Naive thymus-derived CD8-positive, alpha-beta T cell (primary cell): ENCODE results near the gene DOK1. TPM values are rescaled to one million over a fixed set of nuclear protein-coding genes. Genes with fewer than 3 reads are reported as not detected.

ENCODE experiments used
- ATAC-seq, 2 donors: fragments of 150-1000 bp; cut with Tn5 transposase in 1 of 2; sonication (Bioruptor Pico), chemical (Tn5 transposase) in 1 of 2; 1 replicate in 1 of 2; 2 replicates in 1 of 2; pipeline ENCODE4 v1.10.0; 2021; ENCODE audit warnings: mild to moderate bottlenecking in 2 of 2, moderate library complexity in 2 of 2
- POLR2A ChIA-PET: fragments of 350-600 bp; sonication (Branson Sonifier 250); formaldehyde crosslinking; loops from one replicate; lab custom pipeline; 2021; ENCODE audit warnings: antibody characterized with exemption; lab: Charles Lee
- DNase-seq, 10 donors: peaks; one replicate each; pipeline versions ENCODE4 v3.0.0 to v3.0.0-alpha.2; 2020 to 2022
- H3K27ac Mint-ChIP-seq, 10 donors: one replicate each; pipeline ENCODE4 v1.8.0; 2020 to 2022; ENCODE audit warnings: mild to moderate bottlenecking in 10 of 10, mixed read lengths in 10 of 10, moderate library complexity in 4 of 10, inconsistent platforms in 1 of 10
- H3K27me3 Mint-ChIP-seq, 5 donors: one replicate each; pipeline ENCODE4 v1.8.0; 2021 to 2022; ENCODE audit warnings: mixed read lengths in 5 of 5
- H3K36me3 Mint-ChIP-seq, 3 donors: one replicate each; pipeline ENCODE4 v1.8.0; 2020 to 2022; ENCODE audit warnings: mixed read lengths in 3 of 3, mild to moderate bottlenecking in 2 of 3, inconsistent platforms in 1 of 3
- H3K4me1 Mint-ChIP-seq, 4 donors: one replicate each; pipeline ENCODE4 v1.8.0; 2021 to 2022; ENCODE audit warnings: mixed read lengths in 4 of 4
- H3K4me3 Mint-ChIP-seq, 10 donors: one replicate each; pipeline ENCODE4 v1.8.0; 2020 to 2022; ENCODE audit warnings: mild to moderate bottlenecking in 10 of 10, mixed read lengths in 10 of 10, moderate library complexity in 6 of 10, inconsistent platforms in 1 of 10
- H3K9me3 Mint-ChIP-seq, 9 donors: one replicate each; pipeline ENCODE4 v1.8.0; 2020 to 2022; ENCODE audit warnings: mixed read lengths in 9 of 9, mild to moderate bottlenecking in 3 of 9, inconsistent platforms in 1 of 9, moderate library complexity in 1 of 9
- polyA plus RNA-seq, 3 donors: library from polyadenylated mRNA; unstranded; fragments of 300-500 nt; fragmentation: Illumina TruSeq; gene quantifications; one replicate each; pipeline ENCODE4 v1.2.3, GENCODE V29; 2021
- total RNA-seq, 8 experiments: library from RNA in 2 of 8; stranded (reverse) in 2 of 8; gene quantifications; one replicate each; pipeline ENCODE4 v1.2.3 and lab custom pipeline; 2021 to 2026

DOK1 gene
- total and polyA plus RNA-seq, 5 experiments from 2014 or later: 11.8 to 23.1 (median 18.8) TPM

DNA sequence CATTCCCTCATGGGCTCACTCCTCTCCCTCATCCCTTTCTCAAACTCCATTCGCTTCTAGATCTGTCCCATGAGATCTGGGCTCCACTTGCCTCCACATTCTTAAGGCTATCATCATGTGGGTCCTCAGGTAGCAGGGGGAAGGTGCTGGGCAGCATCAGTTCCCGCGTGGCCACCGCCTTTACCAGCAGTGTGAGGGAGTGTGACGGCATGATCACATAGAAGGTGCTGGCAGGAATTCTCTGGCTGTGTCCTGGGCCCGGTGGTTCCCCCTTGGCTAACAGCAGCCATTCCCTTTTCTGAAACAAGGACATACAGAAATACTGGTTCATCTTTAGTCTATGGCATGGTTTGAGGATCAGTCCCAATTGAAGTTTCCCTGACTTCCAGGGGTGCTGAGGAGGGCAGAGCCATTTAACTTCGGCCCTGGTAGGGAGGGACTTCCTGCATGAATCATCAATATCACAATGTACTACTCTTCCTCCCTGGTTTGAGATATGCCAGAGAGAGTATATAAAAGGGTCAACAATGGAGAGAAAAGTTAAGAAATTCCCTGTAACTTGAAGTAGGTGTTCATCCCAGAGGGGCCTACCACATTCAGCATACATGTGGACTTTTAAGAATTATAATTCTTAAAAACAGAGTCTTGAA is 7.7 kb downstream of the DOK1 start:
- Mint-ChIP-seq H3K4me3 (no peak overlapping the region), H3K4me1 (peaks cover under 1 to 4% (median 2%) of the 10 kb centered on the region in 4 donors), H3K27ac (peak overlapping the region in 2 of 10 donors; percentile 1 to 31), H3K9me3 (no peaks in the 10 kb centered on the region), H3K36me3 (no peaks in the 10 kb centered on the region), H3K27me3 (peaks cover 12 to 45% (median 44%) of the 10 kb centered on the region in 5 donors)
- POLR2A ChIA-PET: no interaction called here
- DNase-seq: no peak
- no peak for ATAC-seq

DNA sequence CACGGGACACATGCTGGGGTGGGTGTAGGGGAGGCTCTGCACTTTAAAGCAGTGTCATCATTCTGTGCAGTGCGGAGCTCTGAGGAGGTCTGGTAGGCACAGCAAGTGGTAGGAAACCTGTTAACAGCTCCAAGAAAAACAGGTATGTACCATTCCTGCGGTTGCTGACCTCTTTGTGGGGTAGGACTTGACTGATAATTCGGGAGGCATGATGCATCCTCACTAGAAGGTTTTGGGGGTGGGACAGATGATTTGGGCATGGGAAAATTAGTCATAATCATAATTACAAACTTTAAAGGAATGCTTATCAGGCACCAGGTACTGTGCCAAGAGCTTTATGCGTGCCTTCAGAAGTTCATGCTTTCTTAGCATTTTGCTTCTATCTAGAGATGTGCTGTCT is 9.7 kb downstream of the DOK1 start:
- DNase-seq: no peak
- Mint-ChIP-seq H3K27ac (no peak overlapping the region), H3K4me3 (no peak overlapping the region), H3K9me3 (no peaks in the 10 kb centered on the region), H3K27me3 (peaks cover 17 to 55% (median 52%) of the 10 kb centered on the region in 5 donors), H3K4me1 (peaks cover 0 to 4% (median 2%) of the 10 kb centered on the region in 4 donors), H3K36me3 (no peaks in the 10 kb centered on the region)
- no peak for ATAC-seq
- POLR2A ChIA-PET: no interaction called here

DNA sequence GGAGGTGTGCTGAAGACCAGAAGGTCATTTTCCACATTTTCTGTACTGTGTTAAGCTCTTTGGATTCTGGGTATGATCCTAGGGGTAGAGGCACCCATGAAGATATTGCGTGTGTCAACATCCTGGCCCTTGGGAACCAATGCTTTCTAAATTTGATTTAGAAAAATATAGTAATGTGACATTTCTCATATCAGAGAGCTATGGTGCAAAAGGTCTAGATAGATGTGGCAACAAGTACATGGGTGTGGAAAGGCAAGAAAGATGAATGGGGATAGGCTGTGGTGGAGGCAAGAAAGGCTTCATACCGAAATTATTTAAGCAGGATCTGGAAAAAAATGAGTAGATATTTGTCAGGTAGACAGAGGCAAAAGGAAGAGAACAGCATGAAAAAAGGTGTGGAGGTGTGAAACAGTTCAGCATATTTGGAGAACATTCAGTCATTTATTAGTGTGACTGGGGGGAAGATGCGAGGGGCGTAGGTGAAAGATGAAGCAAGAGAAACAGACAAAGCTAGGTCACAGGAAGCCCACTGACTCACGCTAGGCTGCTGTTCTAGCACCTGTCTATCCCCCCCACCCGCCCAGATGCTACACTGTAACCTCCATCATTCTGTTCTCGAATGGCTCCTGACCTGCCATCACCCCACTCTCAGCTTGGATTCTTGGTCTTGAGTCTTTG is 11.7 kb downstream of the DOK1 start:
- DNase-seq: no peak
- Mint-ChIP-seq H3K9me3 (no peaks in the 10 kb centered on the region), H3K27me3 (peaks cover 14 to 44% (median 41%) of the 10 kb centered on the region in 5 donors), H3K27ac (peak overlapping the region in 1 of 10 donors; percentile 10), H3K36me3 (no peaks in the 10 kb centered on the region), H3K4me1 (peaks cover 0 to 4% (median 0%) of the 10 kb centered on the region in 4 donors), H3K4me3 (no peak overlapping the region)
- no peak for ATAC-seq
- POLR2A ChIA-PET: no interaction called here

DNA sequence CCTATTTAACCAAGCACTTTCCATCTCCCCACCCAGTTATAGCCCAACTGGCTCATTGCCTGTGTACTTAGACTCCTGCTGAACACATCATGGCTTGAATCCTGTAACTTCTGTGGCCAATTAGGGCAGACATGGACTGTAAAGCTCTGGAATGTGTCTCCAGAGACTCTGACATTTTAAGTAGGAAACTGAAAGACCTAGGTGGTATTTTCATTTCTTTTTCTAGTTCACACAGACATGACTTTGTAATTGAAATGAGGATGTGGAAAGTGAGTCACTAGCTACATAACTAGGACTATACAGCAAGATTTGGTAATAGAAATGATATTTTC is 12.2 kb downstream of the DOK1 start:
- POLR2A ChIA-PET: interaction anchor here (0.8 kb wide), 1 partner anchor 11 kb away, joined by 3 read pairs; no protein-coding TSS in a partner anchor
- H3K36me3 Mint-ChIP-seq: no peaks in the 10 kb centered on the region
- no peak overlapping the region for H3K27ac Mint-ChIP-seq
- H3K4me3 Mint-ChIP-seq: no peak overlapping the region
- DNase-seq (no peak), ATAC-seq (no peak)
- H3K9me3 Mint-ChIP-seq: no peaks in the 10 kb centered on the region
- peaks cover 0 to 4% (median 0%) of the 10 kb centered on the region in 4 donors for H3K4me1 Mint-ChIP-seq
- peaks cover 13 to 39% (median 36%) of the 10 kb centered on the region in 5 donors for H3K27me3 Mint-ChIP-seq

DNA sequence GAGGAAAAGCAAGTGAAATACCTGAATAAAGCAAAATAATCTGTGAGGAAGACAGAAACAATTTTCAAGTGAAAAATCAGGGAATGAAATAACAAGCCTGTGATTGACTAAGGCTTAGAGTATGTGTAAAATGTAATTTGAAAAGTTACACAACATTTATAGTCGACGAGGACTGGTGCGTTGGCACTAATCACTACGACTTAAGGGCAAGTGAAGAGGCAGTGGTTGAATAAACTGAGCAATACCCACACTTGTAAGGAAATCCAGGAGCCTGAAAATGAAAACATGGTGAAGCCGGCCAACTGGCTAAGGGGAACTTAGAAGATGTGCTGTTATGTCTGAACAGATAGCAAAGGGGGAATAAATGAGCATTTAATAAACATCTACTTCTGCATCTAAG is 13.4 kb downstream of the DOK1 start:
- no peak for ATAC-seq
- Mint-ChIP-seq H3K4me1 (peaks cover 0 to 6% (median 0%) of the 10 kb centered on the region in 4 donors), H3K27ac (no peak overlapping the region), H3K9me3 (no peaks in the 10 kb centered on the region), H3K4me3 (no peak overlapping the region), H3K27me3 (peaks cover 7 to 29% (median 25%) of the 10 kb centered on the region in 5 donors), H3K36me3 (no peaks in the 10 kb centered on the region)
- POLR2A ChIA-PET: no interaction called here
- DNase-seq: no peak

DNA sequence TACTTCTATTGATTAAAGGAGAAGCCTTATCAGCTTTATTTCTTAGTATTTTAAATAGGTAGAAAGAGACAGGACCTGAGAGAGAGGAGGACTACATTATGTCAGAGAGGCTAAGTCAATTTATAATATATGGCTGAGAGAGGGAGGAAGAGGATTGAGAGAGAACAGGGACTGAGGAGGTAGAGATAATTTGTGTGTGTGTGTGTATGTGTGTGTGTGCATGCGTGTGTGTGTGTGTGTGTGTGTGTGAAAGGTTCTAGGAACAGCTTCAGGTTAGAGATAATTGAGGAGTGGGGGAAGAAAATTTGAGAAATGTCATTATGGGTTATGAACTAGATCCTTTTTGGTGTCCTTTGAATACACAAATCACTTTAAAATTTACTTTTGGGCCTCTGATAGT is 15.2 kb downstream of the DOK1 start:
- POLR2A ChIA-PET: no interaction called here
- Mint-ChIP-seq H3K27me3 (peaks cover 7 to 18% (median 11%) of the 10 kb centered on the region in 5 donors), H3K4me3 (no peak overlapping the region), H3K36me3 (no peaks in the 10 kb centered on the region), H3K27ac (no peak overlapping the region), H3K9me3 (peaks cover 0 to 6% (median 0%) of the 10 kb centered on the region in 9 donors), H3K4me1 (peaks cover 8 to 19% (median 14%) of the 10 kb centered on the region in 4 donors)
- no peak for DNase-seq
- no peak for ATAC-seq

DNA sequence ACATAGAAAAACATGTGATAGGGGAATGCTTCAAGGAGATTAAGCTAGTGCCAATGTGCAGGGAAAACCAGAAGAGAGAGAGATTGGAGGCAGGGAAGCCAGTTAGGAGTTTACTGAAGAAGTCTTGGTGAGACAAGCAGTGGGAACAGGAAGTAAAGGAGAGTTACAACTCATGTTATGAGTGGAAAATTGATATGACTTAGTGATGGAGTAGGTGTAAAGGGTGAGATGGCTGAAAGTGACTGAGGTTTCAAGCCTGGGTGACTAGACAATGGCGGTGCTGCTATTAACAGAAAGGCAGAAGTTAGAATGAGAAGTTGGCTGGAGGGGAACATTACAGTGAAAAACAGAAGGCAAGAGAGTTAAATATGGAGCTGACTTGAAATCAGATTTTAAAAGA is 16.5 kb downstream of the DOK1 start:
- no peak overlapping the region for H3K27ac Mint-ChIP-seq
- peaks cover 7 to 14% (median 11%) of the 10 kb centered on the region in 5 donors for H3K27me3 Mint-ChIP-seq
- H3K4me3 Mint-ChIP-seq: no peak overlapping the region
- H3K9me3 Mint-ChIP-seq: peaks cover 0 to 10% (median 0%) of the 10 kb centered on the region in 9 donors
- DNase-seq (no peak), ATAC-seq (no peak)
- no peaks in the 10 kb centered on the region for H3K36me3 Mint-ChIP-seq
- POLR2A ChIA-PET: no interaction called here
- peaks cover 8 to 22% (median 16%) of the 10 kb centered on the region in 4 donors for H3K4me1 Mint-ChIP-seq

DNA sequence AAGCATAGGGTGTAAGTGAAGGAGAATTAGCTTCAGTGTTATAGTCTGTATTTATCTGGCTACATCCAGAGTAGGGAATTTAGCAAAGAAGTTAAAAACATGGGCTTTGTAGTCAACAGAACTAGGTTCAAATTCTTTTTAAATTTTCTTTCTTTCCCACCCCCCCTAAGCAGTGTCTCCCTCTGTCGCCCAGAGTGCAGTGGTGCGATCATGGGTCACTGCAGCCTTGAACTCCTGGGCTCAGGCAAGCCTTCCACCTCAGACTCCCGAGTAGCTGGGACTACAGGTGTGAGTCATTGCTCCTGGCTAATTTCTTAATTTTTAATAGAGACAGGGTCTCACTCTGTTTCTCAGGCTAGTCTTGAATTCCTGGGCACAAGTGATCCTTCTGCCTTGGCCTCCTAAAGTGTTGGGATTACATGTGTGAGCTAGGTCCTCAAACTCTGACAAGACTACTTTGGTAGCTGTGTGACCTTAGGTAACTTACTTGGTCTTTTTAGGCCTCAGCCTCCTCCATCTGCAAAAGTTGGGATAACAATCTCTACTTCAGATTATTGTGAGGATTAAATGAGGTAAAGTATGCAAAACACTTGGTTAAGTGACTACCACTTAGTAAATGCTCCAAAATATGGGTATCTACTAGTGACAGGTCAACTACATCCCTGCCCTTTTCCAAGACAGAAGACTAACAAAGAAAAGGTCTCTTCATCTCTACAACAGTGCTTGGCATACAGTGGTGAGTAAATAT is 17.8 kb downstream of the DOK1 start:
- peaks cover 8 to 31% (median 16%) of the 10 kb centered on the region in 4 donors for H3K4me1 Mint-ChIP-seq
- no peak for ATAC-seq
- no peak for DNase-seq
- H3K4me3 Mint-ChIP-seq: no peak overlapping the region
- H3K9me3 Mint-ChIP-seq: peaks cover 0 to 10% (median 0%) of the 10 kb centered on the region in 9 donors
- peaks cover 5 to 13% (median 11%) of the 10 kb centered on the region in 5 donors for H3K27me3 Mint-ChIP-seq
- no peak overlapping the region for H3K27ac Mint-ChIP-seq
- H3K36me3 Mint-ChIP-seq: no peaks in the 10 kb centered on the region
- POLR2A ChIA-PET: no interaction called here

DNA sequence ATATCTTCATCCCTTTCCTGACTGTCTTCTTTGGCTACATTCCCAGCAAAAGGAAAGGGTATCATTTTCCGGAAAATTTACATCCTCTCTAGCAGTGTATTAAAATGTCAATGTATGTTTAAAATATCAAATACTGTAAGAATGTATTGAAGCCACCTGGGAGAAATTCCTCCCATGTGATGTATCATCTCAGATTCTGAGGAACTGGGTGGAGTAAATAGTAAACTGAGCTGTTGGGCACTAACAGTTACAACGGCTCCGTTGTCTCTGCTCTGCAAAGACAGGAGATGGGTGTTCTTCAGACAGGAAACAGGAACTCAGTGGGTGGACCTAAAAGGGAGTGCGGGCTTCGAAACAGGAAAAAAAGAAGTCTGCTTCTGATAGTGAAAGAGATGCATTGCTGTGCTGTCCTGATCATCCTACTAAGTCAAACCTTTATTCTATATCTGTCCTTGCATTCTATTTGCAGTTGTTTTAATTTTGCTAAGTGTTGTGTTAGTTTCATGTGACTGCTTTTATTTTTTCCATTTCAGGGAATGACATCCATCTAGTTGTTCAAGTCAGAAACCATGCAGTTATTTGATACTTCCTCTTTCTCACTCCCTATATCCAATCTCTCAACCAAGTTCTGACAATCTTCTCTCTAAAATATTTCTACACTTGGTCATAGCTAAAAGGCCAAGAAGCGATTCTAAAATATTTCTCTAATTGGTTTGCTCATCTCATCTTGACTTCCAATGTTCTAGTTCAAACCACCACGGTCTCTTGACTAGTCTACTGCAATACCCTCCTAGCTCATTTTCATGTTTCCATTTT is 19.4 kb downstream of the DOK1 start:
- H3K27ac Mint-ChIP-seq: peak overlapping the region; percentile 24 to 91 (median 80)
- POLR2A ChIA-PET: interaction anchor here (0.8 kb wide), 1 partner anchor 14 kb away, joined by 3 read pairs; no protein-coding TSS in a partner anchor
- H3K36me3 Mint-ChIP-seq: no peaks in the 10 kb centered on the region
- peaks cover 0 to 10% (median 0%) of the 10 kb centered on the region in 9 donors for H3K9me3 Mint-ChIP-seq
- peak overlapping the region; percentile 60 to 77 (median 71) for H3K4me3 Mint-ChIP-seq
- DNase-seq (peak in 2 of 10 donors; percentile 38 to 40), ATAC-seq (peak; percentile 91 to 93)
- H3K27me3 Mint-ChIP-seq: peaks cover 0 to 8% (median 2%) of the 10 kb centered on the region in 5 donors
- peaks cover 8 to 34% (median 16%) of the 10 kb centered on the region in 4 donors for H3K4me1 Mint-ChIP-seq

DNA sequence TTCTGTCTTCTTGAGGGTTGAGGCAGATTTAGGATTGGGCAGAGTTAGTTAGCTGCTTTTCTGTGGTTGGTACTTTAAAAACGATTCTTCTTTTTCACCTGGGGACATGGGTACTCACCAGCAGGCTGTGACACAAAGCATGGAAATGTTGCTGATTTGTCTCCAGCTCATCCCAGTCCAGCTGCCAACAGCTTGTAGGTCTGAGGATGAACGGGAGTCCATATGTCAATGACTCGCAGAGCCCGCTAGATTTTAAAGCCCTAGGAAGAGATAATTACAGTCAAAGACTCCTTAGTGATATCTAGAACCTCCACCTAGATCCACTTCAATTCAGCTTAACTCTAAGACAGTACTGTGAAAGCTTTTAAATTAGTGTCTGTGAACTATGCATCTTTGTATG is 20.8 kb downstream of the DOK1 start:
- POLR2A ChIA-PET: no interaction called here
- no peak overlapping the region for H3K4me3 Mint-ChIP-seq
- no peak for ATAC-seq
- DNase-seq: no peak
- peaks cover 4 to 9% (median 7%) of the 10 kb centered on the region in 5 donors for H3K27me3 Mint-ChIP-seq
- H3K27ac Mint-ChIP-seq: peak overlapping the region in 1 of 10 donors; percentile 36
- no peaks in the 10 kb centered on the region for H3K36me3 Mint-ChIP-seq
- peaks cover 8 to 34% (median 16%) of the 10 kb centered on the region in 4 donors for H3K4me1 Mint-ChIP-seq
- H3K9me3 Mint-ChIP-seq: peaks cover 0 to 10% (median 0%) of the 10 kb centered on the region in 9 donors

DNA sequence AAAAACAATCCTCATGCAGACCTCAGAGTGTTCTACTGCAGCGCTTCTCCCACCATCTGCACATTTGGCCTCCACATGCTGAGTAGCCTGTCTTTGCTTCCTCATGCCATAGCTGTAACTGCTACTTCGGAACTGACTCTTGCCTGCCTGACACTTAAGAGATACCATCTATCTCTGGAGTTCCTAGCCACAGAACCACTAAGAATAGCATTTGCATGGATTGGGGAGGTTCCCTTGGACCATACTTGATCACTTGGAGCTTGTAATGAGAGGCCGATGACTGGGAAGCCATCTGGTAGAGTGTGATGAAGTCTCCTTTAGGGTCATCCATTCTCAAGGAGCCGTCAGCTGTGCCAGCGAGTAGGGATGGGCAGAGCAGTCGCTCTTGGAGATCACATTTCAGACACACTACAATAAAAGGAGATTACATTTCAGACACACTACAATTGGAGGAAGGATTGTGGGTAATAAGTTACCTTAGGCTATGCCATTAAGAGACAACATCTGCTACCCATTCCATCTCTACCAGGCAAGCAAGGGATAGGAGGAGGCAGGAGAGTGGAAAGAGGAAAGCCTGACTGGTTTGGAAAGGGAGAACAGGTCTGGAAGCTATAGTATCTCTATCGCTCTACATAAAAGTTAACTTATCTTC is 21.8 kb downstream of the DOK1 start:
- no peak for ATAC-seq
- no peaks in the 10 kb centered on the region for H3K36me3 Mint-ChIP-seq
- H3K4me1 Mint-ChIP-seq: peaks cover 8 to 34% (median 16%) of the 10 kb centered on the region in 4 donors
- H3K27me3 Mint-ChIP-seq: peaks cover 4 to 17% (median 11%) of the 10 kb centered on the region in 5 donors
- peak overlapping the region in 1 of 10 donors; percentile 46 for H3K27ac Mint-ChIP-seq
- no peak overlapping the region for H3K4me3 Mint-ChIP-seq
- H3K9me3 Mint-ChIP-seq: peaks cover 0 to 10% (median 0%) of the 10 kb centered on the region in 9 donors
- POLR2A ChIA-PET: no interaction called here
- no peak for DNase-seq
